ENCODE data around the gene ZG16.

- TF ChIP-seq CTCF (IDR thresholded peaks at IDR 0.05) (no peak), POLR2A (IDR thresholded peaks at IDR 0.05) (no peak)
These were observed 14.1 kb downstream of the ZG16 start for GRCh38 chr16:29791845-29792807.
